HG03575 (cell line): ENCODE data around the gene TPSB2.
"Not testable (repeated sequence)": the region's sequence is repeated elsewhere in the genome, so short reads cannot be mapped to it uniquely, and the experiment has no call there.

ENCODE experiments used
- ATAC-seq: cut with Tn5 transposase; IDR thresholded peaks from one replicate; pipeline ENCODE4 v1.9.1; 2021; ENCODE audit not compliant: unreplicated experiment, insufficient number of reproducible peaks, low FRiP score; ENCODE audit errors: extremely low read depth

The TPSB2 gene

GRCh38 chr16:1262846-1263221, 32.9 kb upstream of the TPSB2 start:
- ATAC-seq: no peak

- no peak for ATAC-seq
These were observed 32.3 kb upstream of the TPSB2 start for GRCh38 chr16:1262210-1262845.

GRCh38 chr16:1261131-1261892, 31.3 kb upstream of the TPSB2 start:
- ATAC-seq: no peak

GRCh38 chr16:1260101-1260680, 30.2 kb upstream of the TPSB2 start:
- ATAC-seq: no peak

GRCh38 chr16:1259760-1260068, 29.7 kb upstream of the TPSB2 start:
- no peak for ATAC-seq

GRCh38 chr16:1258906-1259759, 29.1 kb upstream of the TPSB2 start:
- ATAC-seq: no peak

- ATAC-seq: no peak
These were observed 28.2 kb upstream of the TPSB2 start for GRCh38 chr16:1258225-1258600.

- ATAC-seq: no peak
These were observed 27.7 kb upstream of the TPSB2 start for GRCh38 chr16:1257561-1258224.

- no peak for ATAC-seq
These were observed 26.9 kb upstream of the TPSB2 start for GRCh38 chr16:1256874-1257322.

GRCh38 chr16:1256296-1256873, 26.4 kb upstream of the TPSB2 start:
- not testable (repeated sequence) for ATAC-seq

GRCh38 chr16:1255276-1256122, 25.5 kb upstream of the TPSB2 start, which contains the start of gene TPSD1:
TPSD1 (plus strand) TSS chr16:1256069; CDS start chr16:1256281, 212 bp downstream.
- ATAC-seq: not testable (repeated sequence)

- not testable (repeated sequence) for ATAC-seq
These were observed 24.8 kb upstream of the TPSB2 start for GRCh38 chr16:1254821-1255220.

- ATAC-seq: not testable (repeated sequence)
These were observed 23.8 kb upstream of the TPSB2 start for GRCh38 chr16:1253701-1254364.

- ATAC-seq: not testable (repeated sequence)
These were observed 19.2 kb upstream of the TPSB2 start for GRCh38 chr16:1249031-1249755.

GRCh38 chr16:1247903-1248537, 18.0 kb upstream of the TPSB2 start:
- ATAC-seq: not testable (repeated sequence)

GRCh38 chr16:1245452-1246020, 15.6 kb upstream of the TPSB2 start:
- ATAC-seq: no peak
